C4-2B (cell line): ENCODE data around the gene TRIO.

ENCODE experiments used
- CTCF ChIP-seq: fragments of 450-650 bp; conservative IDR thresholded peaks from 2 replicates; pipeline ENCODE4 v1.5.1; 2017; ENCODE audit warnings: mild to moderate bottlenecking
- ZFX ChIP-seq: fragments of 450-650 bp; IDR thresholded peaks from 2 replicates; pipeline ENCODE4 v1.6.1; 2017

GRCh38 chr5:14450742-14451141 is 307.6 kb downstream of the TRIO start:
- TF ChIP-seq CTCF (no peak), ZFX (no peak)
